Measurements from ENCODE around the gene PAPPA.

Gene PAPPA

DNA sequence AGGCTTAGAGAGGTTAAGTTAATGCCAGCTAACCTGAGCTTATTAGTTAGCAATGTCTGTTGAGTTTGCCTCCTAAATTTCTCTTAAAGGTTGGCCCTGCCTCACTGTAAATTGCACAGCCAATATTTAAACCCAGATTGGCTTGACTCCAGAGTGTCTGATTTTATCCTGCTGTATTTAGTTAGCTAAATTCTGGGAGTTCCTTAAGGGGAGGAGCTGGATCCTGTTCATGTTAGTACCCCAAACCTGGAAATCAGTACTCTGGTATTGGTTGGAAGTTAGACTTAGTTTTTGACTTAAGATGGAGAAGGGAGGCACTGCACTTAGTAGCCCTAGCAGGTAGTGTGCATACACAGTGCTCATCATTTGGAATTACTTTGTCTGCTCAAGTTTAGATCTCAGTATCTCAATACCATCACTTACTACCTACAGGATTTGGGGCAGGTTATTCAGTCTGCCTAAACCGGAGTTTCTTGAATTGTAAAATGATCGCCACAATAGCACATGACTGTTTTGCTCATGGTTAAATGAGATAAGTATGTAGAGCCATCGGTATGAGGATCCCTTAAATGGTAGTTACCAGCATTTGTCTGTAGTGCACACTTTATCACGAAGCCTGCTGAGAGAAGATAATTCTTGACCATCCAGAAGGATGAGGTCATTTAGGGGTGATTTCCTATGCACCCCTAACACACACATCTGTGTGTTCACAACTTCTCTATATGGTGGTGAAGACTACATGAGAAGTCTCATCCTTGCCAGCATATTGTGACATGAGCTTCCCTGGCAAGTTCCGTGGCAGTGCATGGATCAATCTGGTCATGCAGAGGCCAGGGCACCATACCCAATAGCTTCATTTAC, 268.8 kb downstream of the PAPPA start:
- DNase-seq = no peak

DNA sequence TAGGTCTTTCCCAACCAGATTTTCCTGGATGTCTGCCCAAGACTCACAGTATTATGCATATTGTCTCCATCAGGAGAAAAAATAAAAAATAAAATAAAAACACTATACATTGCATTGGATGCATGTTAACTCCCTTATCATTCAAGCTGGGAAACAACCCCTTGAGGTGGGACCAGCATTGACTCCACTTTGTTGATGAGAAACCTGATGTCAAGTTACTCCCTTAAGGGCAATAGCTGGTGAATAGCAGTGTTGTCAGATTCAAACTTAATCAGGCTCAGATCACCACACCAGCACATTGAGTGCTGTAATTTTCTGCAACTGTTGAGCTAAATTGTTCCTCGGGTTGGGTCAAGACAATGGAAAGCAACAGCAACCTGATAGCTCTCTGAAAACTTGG, 269.6 kb downstream of the PAPPA start:
- no peak for DNase-seq

DNA sequence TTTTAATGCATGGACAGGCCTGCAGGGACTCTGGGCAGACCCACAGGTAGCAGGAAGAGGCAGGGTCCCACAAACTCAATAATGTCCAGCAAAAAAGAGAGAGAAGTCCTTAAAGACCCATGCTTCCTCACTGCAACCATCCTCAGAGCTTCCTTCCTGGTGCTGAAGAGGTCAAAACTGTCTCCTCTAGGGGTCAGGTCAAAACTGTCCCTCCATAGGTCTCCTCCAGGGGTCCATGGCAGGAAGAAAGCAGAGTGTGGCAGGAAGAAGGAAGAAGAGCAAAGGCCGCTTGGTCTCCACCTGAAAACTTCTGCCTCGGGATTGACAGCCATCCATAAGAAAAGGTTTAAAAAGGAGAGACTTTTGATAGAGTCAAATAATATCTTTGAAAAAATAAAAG, 271.7 kb downstream of the PAPPA start:
- no peak for DNase-seq

DNA sequence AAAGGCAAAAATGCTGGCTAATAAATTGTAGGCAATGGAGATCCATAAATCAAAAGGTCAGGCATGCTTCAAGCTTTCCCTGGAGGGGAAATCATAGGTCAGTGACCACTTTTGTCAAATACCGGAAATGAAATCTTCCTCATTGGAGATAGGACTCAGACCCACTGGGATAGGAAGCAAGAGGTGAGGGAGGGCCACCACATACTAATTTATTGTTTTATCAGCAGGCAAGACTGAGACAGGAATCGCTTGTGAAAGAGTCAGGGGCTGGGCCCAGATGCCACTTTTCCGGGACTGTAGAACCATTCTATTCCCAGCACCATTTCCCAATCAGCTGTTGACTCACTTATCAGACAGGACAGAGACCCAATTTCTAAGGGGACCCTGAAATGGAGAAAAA, 277.3 kb downstream of the PAPPA start:
- no peak for DNase-seq

DNA sequence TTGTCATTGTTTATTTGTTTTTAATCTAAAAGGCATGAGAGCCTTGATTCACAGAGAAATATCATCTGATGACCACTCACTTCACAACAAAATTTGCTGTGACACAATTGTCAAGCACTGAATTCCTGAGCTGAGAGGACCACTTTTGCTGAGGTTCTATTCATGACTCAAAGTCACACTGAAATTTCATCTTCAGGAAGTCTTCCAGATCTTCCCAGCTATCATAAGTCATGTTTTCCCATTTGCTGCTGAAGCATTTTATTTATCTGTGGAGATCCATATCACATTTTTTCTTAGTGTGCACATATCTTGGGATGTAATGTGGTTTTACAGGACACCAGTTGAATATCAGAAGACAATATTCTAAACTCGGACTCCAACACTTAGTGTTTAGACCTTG, 278.5 kb downstream of the PAPPA start:
- no peak for DNase-seq

DNA sequence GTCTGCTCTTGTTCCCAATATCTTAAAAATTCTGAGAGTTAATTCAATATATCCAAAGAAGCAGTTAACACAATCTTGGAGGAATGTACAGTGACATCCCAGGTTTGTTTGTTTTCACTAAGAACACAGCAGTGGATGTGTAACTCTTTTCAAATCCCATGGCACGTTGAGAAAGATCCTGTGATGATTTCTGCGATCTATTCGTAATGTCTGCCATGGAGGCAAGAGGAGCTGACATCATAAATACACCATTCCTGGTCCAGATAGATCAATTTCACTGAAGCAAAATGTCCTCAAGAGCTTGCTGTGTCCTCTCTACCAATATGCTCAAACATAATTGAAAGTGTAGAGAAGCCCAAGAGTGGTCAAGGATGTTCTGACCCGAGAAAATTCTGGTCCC, 280.7 kb downstream of the PAPPA start:
- DNase-seq = no peak

DNA sequence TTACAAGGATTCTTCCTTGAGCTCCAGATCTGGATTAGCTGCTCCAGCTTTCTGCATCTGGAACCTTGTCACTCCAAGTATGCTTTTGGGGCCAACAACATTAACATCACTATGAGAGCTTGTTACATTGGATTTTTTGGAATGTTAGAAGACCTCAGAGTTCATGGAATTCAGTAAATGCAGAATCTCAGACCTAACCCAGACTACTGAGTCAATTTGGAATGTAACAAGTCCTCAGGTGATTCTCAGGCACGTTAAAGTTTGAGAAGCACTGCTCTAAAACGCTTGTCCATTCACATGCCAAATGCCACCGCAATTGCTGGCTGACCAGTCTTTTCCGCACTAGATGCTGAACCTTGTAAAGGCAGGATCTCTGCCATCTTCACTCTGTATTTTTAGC, 282.1 kb downstream of the PAPPA start:
- peak; percentile 41 for DNase-seq

DNA sequence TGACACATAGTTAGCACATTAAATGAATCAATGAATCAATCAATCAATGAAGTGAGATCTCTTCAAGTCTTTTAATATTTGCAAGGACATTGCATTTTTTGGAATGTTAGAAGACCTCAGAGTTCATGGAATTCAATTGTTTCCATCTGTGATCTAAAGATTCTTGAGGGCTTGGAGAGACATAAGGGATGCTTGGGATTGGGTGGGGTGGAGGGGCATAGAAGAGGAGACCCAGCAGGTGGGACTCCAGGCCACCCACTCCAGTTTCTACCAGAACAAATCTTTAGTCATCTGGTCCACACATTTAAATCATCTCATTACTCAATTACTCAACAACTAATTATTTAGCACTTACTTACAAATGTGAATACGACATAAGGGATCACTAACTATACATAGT, 282.5 kb downstream of the PAPPA start:
- DNase-seq = peak; percentile 54

DNA sequence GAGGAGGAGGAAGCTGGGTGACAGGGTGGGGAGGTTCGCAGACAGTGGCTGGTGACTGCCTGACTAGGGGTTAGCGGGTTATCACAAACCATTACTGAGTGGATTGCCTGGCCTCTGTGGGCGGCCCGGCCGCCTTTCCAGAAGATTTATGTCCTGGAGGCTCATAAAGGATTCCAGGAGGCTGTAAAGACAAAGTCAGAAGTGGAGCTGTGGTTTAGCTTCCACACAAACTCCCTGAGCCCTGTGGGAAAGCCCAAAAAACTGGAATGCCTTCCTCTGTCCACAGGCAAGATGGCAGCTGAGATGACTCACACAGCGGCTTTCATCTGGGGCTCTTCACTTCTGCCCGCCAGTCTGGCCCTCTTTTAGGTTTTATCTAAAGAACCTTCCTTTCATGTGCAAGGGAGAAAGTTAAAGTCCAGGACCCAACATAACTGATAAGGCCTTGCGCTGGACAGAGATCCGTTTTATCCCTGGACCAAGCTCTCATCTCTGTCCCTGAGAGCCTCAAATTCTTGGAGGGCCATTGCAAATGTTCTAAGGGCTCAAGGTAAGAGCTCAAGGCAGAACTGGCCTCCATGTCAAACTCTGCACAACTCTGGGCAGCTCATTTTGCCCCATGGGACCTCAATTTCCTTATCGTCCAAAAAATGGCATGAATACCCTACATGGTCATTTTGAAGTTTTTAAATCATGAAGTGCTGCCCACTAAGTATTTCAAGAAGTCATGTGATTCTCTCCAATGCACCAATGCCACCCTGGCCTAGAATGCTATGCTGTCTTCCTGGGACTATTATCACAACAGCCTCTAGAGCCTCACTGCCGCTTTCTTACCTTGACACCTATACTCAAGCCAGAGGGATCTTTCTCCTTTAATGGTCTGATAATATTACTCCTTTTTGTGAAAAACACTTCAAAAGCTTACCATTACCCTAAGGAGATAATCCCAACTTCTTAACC, 284.1 kb downstream of the PAPPA start:
- peak; percentile 21 for DNase-seq

DNA sequence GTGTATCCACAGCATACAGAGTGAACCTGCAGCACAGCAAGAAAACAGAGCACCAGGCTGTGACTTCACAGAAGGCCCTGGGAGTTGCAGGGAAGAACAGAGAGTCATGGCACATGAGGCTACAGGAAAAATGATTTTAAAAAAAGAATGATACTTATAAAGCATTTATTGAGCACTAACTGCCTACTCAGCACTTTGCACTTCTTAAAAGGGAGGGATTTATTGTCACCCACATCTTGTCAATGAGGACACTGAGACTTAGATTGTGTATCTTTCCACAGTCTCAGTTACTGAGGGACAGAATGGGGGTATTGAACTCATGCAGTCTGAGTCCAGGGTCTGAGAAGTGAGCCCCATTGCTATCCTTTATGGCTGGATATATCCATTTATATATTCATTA, 288.9 kb downstream of the PAPPA start:
- DNase-seq = no peak

DNA sequence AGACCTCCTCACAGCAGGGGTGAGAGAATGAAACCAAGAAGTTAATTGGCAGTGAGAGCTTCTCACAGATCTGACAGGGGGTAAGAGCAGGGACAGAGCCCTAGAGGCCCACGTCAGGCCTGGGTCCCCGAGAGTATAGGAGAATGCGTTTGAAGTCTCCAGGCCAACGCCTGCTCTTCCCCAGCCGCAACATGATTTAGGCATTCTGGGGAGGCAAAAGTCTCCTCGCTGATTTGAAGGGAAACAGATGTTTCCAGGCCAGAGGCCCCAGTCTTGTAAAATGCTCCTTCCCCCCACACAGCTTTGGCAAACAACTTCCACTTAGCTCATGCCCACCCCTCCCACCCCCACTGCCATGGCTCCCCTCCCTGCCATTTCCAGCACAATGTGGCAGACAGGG, 294.3 kb downstream of the PAPPA start:
- DNase-seq = peak; percentile 58

DNA sequence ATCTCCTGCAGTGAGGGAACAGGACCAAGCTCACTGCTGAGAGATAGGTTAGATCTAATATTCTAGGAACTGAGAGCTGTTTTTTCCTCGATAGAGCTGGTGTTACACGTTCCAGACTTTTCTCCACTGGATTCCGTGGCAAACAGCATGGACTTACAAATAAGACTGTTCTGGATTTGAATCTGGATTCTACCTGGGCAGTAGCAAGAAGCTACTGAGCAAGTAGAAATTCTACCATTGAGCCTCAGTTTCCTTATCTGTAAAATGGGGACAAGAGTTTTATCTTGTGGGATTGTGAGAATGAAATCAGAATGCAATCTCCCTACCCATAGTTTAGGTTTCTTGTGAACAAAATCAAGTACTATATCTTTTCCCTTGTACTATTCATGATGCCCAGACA, 294.8 kb downstream of the PAPPA start:
- no peak for DNase-seq

DNA sequence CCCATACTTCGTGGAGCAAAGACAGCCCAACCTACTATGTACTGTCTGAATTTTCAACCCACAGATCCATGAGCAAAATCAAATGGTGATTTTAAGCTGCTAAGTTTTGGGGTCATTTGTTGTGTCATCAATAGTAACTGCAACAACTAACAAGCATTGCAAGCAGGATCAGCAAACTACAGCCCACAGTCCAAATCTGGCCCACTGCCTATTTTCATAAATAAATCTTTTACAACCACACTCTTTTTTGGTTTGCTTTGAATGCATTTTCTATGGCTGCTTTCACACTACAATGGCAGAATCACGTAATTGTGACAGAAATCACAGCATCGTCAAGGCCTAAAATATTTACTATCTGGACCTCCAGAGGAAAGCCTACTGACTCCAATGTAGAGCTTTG, 296.4 kb downstream of the PAPPA start:
- no peak for DNase-seq

DNA sequence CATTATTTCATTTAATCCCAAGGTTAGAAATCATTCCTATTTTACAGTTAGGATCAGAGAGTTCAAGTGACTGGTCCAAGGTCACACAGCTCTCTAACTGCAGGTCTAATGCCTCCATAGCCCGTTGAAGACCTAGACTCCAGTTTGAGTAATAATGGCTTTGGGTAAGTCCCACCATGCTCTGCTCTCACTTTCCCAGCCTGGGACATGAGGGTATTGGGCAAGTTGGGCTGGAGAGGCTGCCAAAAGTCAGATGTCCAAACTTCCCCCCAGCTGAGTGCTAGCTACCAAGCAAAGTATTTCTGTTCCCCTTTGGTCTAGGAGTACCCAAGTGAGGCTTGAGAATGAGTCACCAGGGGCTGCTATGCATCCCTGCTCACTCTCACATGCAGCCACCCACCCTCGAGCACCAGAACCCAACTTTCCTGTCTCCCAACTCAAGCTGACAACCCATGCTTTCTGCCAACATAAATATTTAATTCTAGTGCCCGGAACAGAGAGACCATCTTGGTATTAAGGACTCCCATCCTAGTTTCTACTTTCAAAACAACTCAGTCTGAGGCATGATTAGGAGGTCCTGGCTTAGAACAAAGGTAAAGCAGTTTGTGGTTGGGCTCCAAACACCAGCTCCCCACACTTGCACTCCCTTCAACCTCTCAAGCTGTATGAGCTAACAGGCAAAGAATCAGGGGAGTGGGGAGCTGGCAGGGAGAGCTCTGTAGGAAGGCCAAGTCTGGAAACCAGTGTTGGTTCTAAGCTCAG, 297.0 kb downstream of the PAPPA start:
- peak; percentile 82 for DNase-seq

DNA sequence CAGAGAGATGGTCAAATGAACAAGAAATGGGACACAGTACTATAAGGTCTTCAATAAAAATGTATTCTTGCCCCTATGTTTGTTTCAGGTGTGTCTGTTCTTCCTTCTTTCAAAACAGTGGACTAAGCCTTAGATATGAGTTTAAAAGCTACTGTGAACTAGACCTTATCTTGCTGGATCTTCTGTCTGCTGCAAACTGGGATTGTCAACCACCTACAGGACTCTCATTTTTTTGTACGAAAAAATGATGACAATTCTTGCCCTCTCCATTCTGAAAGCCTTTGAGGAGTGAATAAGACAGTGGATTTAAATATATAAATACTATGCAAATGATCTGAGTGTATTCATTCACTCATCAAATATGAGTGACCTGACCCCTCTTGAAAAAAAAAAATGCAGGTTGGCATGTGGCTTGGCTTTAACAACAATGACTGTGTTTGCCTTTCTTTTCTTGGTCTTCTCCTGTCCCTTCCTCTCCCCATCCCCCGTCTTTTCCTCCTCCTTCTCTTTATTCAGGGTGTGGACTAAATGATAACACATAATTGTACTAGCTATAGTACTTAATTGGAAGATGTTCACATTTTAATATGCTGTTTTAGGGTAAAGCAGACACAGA, 298.0 kb downstream of the PAPPA start:
- no peak for DNase-seq

All from fibroblast of skin of abdomen (primary cell).